ENCODE results near the gene OVAAL.

The OVAAL gene

GRCh38 chr1:180558664-180559063 lies at the start of gene OVAAL:
Gene OVAAL (plus strand): TSS chr1:180558964.
- DNase-seq, result no peak

GRCh38 chr1:180510882-180511281 lies 47.9 kb upstream of the OVAAL start:
- no peak for DNase-seq

- DNase-seq, result no peak
Observed at GRCh38 chr1:180513531-180513930, 45.2 kb upstream of the OVAAL start.

GRCh38 chr1:180515364-180515763 lies 43.4 kb upstream of the OVAAL start:
- DNase-seq, result no peak

- DNase-seq, result peak; percentile 64
Observed at GRCh38 chr1:180515857-180516388, 42.8 kb upstream of the OVAAL start.

- DNase-seq, result no peak
Observed at GRCh38 chr1:180519846-180520245, 38.9 kb upstream of the OVAAL start.

DNA sequence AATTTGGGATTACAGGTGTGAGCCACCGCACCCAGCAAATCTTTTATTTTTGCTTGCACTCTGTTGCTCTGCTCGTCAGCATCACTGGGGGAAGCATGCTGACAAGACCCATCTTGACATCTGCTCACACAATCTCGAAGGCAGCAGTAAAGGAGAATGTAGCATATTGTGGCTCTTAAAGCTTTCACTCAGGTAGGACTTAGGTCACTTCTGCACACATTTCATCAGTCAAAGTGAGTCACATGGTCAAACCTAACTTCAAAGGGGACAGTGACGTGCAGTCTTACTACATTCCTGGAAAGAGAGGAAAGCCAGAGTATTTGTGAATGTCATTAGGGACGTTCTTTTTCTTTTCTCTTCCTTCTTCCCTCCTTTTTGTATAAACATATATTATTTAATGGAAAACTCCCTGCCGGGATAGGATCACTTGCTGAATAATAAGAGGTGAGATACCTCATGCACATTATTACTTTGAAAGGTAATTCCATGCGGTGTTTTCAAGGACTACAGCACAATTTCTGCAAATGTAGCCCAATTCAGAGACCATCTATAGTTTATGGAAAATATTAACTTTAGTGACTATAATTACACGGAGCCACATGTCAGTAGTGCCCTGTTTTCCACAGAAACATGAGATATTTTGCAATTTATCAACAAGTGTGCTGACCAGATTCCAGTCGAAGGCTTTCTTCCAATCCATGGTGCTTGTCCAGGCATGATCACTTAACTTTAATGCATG lies 37.1 kb upstream of the OVAAL start:
- DNase-seq, result no peak

- no peak for DNase-seq
Observed at GRCh38 chr1:180522213-180522515, 36.6 kb upstream of the OVAAL start.

DNA sequence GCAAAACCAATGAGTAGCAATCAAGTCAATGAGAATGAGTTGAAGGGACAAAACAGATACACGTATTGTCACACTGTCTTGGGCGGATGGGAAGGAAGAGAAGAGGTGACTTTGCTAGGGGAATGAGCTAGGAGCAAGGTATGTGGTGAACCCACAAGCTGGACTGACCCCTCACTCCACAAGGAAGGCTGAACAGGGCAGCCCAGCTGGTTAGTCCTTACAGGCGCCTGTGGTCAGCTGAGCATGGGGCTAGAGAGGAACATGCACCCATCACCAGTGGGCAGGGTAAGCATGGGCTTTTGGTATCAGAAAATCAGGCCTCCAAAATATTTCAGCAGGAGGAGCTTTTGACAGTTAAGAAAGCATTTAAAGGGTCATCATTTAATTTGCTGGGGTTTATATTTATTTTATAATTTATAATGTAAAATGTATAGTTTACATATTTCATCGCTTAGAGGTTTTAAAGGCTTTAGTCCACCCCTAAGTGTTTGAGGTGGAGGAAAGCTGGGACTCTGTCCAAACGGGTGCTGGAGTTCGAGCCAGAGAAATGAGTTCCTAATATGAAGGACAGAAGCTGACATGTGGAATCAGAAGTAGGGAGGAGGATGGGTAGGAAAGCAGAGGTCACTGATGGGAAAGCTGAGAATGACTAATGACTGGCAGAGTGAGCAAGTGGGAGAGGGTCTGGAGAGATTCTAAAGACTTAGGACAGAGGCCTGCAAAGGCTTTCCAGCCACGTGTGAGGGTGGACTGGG lies 34.4 kb upstream of the OVAAL start:
- no peak for DNase-seq

DNA sequence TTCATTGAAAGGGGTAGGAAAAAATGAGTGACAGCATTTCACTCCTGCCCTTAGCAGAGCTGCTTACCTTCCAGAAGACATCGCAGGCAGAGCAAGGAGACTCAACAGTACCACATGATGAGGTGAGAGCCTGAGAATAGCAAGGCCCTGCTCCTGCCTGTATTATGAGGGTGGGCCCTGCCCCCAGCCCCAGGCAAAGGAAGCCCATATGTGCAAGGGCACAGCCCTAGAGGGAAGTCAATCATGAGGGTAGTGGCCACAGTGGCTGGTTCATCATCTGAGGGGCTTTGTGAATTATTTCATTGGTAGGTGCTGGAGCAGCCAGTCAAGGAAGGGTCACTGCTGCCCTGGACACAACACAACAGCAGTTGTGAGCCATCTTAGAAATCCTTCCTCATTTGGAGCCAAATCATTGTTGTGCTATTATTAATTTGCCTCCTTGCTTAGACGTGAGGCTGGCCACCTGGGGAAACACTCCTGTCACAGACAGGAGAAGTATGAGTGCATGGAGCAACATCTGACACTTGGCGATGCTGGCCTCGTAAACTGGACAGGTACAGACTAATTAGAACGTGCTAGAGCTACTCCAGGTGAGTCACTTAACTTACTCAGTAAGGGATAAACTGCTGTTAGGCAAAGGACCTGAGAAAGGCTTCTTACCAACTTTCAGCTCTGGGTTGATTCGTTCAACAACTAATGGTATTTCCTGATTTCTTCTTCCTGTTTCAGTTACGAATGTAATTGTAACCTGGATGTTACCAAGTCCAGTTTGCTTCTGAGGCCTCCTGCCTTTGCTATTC lies 33.6 kb upstream of the OVAAL start:
- no peak for DNase-seq

DNA sequence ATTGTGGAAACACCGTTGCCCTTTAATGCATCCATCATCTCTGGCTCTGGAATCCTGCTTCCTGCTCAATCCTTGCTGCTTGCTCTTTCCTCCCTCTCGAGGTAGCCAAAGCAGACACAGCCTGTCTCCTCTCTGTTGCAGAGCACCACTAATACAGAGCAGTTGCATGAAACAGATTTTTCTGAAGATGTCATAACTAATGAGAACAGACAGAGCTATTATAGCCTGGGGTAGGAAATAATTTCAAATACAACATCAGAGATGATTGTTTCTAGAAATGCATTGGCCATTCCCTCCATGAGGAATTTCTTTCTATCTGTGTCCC lies 33.1 kb upstream of the OVAAL start:
- DNase-seq, result no peak

- DNase-seq, result no peak
Observed at GRCh38 chr1:180527101-180527669, 31.6 kb upstream of the OVAAL start.

DNA sequence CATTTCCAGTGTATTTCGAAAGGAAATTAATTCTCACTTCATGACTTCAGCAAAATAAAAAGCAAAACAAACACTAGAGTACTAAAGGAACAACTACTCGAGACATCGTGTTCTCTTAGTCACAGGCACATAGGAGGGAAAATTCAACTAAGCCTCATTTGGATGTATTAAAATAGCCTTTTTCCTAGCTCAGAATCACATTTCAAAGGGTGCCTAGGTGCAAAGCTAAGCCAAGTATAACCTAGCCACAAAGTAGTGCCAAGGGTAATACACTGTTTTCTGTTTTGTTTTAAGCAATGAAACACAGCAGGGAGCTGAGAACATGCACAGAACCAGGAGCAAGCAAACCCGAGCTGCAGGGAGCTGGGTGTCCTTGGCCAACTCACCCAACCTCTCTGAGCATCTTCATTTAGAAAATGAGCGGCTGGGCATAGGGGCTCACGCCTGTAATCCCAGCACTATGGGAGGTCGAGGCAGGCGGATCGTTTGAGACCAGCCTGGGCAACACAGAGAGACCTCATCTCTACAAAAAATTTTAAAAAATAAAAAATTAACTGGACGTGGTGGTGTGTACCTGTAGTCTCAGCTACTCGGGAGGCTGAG lies 29.8 kb upstream of the OVAAL start:
- DNase-seq, result no peak

- no peak for DNase-seq
Observed at GRCh38 chr1:180530501-180530900, 28.3 kb upstream of the OVAAL start.

GRCh38 chr1:180532854-180533253 lies 25.9 kb upstream of the OVAAL start:
- DNase-seq, result no peak

- DNase-seq, result peak; percentile 61
Observed at GRCh38 chr1:180533266-180533987, 25.3 kb upstream of the OVAAL start.

- no peak for DNase-seq
Observed at GRCh38 chr1:180534214-180534613, 24.6 kb upstream of the OVAAL start.

- DNase-seq, result no peak
Observed at GRCh38 chr1:180535418-180535999, 23.3 kb upstream of the OVAAL start.

- DNase-seq, result no peak
Observed at GRCh38 chr1:180536821-180537372, 21.9 kb upstream of the OVAAL start.

GRCh38 chr1:180539136-180539535 lies 19.6 kb upstream of the OVAAL start:
- no peak for DNase-seq

All from CD4-positive, alpha-beta T cell treated with Interleukin-12 subunit alpha and Interleukin-12 subunit beta, for 1 hour (primary cell).